Iris pigment epithelial cell (primary cell): Measurements from ENCODE around the gene OR5J2.
"Not testable (repeated sequence)": the region's sequence is repeated elsewhere in the genome, so short reads cannot be mapped to it uniquely, and the experiment has no call there.

ENCODE experiments used
- DNase-seq: peaks from one replicate; pipeline ENCODE4 v3.0.0-alpha.2; 2011; ENCODE audit warnings: low read depth

OR5J2 gene

GRCh38 chr11:56176318-56176717 lies at the start of gene OR5J2:
TSS of gene OR5J2 (plus strand) at chr11:56176618. CDS start at chr11:56176618, 0 bp downstream.
- DNase-seq, result no peak

DNA sequence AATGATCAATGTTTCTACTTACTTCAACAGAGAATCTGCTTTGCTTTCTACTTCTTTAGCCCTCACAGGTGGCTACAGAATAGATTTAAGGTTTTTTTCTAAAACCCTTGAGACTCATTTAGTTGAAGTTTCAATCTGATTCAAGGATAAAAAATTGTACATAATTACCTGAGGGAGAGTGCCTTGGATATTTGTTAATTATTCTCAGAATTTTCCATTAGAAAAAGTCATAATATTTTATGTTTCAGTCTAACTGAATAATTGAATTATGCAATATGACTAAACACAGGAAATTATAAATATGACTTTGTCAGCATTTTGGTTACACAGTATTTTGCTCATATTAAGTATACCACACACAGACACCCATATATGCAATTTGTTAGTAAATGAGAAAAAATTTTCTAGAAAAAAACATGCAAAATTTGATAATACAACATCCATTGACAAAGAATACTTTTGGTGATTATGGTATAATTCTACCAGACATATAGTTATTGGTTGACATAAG lies 36.2 kb upstream of the OR5J2 start, which contains the start of gene OR8J3:
TSS of gene OR8J3 (minus strand) at position 51 of the 511 bp plus-strand sequence. CDS start 2,483 bp downstream, outside the sequence.
- DNase-seq, result no peak

GRCh38 chr11:56143681-56144080 lies 32.7 kb upstream of the OR5J2 start:
- DNase-seq, result not testable (repeated sequence)

DNA sequence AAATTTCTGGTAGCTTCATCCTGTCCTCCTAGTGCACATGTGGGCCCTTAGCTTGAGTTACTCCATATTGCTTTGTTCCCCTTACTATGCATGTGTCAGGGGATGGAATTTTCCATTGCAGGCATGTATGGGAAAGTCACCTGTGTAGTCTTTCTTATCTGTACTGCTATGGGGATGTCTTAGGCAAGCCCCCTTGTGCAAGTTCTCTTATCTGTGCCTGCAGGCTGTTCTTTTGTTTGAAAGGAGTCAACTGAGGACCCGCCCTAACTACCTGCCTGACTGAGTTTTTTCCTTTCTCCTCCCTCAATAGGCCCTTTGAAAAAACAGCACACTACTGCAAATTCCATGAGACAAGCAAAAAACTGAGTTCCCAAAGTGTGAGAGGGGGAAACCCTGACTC lies 25.0 kb upstream of the OR5J2 start:
- DNase-seq, result no peak

DNA sequence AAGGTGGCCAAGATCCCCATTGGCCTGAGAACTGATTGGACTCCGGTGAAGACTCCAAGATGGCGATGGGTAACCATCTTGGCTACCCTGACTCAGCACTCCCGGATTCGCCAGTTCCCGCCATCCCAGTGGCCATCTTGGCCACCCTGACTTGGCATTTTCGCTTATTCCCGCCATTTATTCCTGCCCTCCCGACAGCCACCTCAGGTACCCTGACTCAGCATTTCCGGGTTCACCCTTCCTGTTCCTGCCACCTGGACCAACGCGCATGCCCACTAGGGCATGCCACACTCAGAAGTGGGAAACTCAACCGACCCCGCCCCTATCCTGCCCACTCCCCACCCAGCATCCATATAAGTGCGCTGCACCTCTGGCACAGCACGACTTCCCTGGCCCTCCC lies 24.1 kb upstream of the OR5J2 start:
- no peak for DNase-seq

DNA sequence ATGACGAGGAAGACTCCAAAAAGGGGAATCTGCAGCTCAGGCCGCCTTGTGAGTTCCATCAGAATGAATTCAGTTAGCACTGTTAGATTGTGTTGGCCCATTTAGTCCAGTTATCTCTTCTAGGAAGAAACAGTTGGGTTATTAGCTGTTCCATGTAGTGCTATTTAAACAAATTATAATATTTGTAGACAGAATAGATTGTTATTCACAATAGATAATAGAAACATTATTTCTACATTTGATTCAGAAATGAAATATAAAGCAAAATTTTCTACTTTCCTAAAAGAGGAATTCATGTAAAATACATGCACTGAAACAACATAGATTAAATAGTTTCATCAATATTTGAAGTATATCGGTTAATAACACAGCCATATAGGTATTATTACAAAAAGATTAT lies 16.2 kb upstream of the OR5J2 start, which contains the start of gene OR8K5:
TSS of gene OR8K5 (minus strand) at position 101 of the 400 bp plus-strand sequence. CDS start at position 101, 0 bp downstream.
- DNase-seq, result no peak

- DNase-seq, result no peak
Observed at GRCh38 chr11:56163804-56164203, 12.6 kb upstream of the OR5J2 start.

- no peak for DNase-seq
Observed at GRCh38 chr11:56172256-56172830, 4.1 kb upstream of the OR5J2 start.

DNA sequence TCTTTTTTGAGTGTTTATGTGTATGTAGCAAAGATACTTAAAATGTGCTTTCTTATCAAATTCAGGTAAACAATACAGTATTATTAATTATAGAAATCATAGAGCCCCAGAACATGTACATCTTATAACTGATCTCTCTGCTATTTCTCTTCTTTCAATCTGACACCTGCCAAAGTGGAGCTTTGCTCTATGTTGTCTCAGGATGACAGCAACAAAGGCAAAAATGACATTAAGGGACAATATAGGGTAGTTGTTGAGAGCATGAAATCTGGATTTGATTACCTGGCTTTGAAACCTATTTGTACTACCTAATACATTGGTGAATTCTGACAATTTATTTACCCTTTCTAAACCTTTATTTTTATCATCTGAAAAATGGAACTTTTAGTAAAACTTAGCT lies 7.0 kb downstream of the OR5J2 start:
- no peak for DNase-seq

GRCh38 chr11:56188602-56189001 lies 12.2 kb downstream of the OR5J2 start:
- DNase-seq, result no peak

- no peak for DNase-seq
Observed at GRCh38 chr11:56196705-56197104, 20.3 kb downstream of the OR5J2 start.

DNA sequence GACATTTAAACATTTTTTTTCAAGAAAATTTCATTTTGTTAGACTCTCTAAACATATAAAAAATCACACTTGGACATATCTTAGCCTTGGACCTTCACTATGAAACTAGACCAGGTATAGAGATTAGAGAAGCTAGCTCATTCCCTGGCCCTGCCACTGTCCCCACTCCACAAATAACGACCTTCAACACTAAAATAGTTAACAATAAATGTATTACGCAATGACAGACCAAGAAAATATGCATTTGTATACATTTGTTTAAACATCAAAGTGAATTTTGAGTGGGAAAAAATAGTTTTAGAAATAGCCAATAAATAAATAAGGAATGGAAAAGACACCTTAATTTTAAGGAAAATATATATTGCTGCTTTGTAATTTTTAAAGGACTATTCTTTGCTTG lies 20.9 kb downstream of the OR5J2 start:
- no peak for DNase-seq

DNA sequence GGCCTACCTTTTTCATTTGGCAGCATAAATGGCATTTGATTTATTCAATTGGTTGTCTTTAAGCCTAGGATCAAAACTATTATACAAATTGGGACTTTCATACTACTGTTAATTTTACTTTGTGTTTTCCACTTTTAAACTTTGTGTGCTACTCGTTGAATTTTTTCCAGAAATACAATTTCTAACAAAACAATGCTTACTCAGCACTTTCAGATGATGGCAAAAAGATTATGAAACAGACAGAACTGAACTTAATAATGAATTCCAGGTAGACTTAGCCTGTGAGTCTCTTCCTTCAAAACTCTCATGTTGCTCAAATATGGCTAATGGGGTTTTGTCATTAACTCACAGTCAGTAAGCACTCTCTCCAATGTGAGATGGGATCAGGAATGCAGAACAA lies 31.4 kb downstream of the OR5J2 start:
- no peak for DNase-seq

GRCh38 chr11:56214537-56214936 lies 38.1 kb downstream of the OR5J2 start:
- no peak for DNase-seq

GRCh38 chr11:56219735-56220134 lies 43.3 kb downstream of the OR5J2 start:
- DNase-seq, result not testable (repeated sequence)
